NCI-H2196 (cell line): Measurements from ENCODE around the gene MAPT.
A peak's percentile ranks its signal among the peaks of the same experiment; 100 is the strongest.
"Not testable (repeated sequence)": the region's sequence is repeated elsewhere in the genome, so short reads cannot be mapped to it uniquely, and the experiment has no call there.

Source experiments
- DNase-seq: peaks from one replicate; lab custom pipeline; 2025; ENCODE audit not compliant: unreplicated experiment; lab: John Stamatoyannopoulos, UW

Gene MAPT

GRCh38 chr17:45896803-45897693 is 2.7 kb downstream of the MAPT start:
- no peak for DNase-seq

GRCh38 chr17:45900136-45900535 is 5.8 kb downstream of the MAPT start:
- DNase-seq: no peak

- DNase-seq: no peak
These were observed 6.5 kb downstream of the MAPT start for GRCh38 chr17:45900723-45901415.

GRCh38 chr17:45902892-45903346 is 8.6 kb downstream of the MAPT start:
- peak; percentile 92 for DNase-seq

GRCh38 chr17:45904866-45905265 is 10.5 kb downstream of the MAPT start:
- no peak for DNase-seq

- DNase-seq: no peak
These were observed 11.5 kb downstream of the MAPT start for GRCh38 chr17:45905814-45906213.

GRCh38 chr17:45906237-45906636 is 11.9 kb downstream of the MAPT start:
- no peak for DNase-seq

GRCh38 chr17:45906927-45907622 is 12.7 kb downstream of the MAPT start:
- DNase-seq: no peak

GRCh38 chr17:45907750-45908395 is 13.5 kb downstream of the MAPT start:
- DNase-seq: peak; percentile 58

GRCh38 chr17:45908460-45908859 is 14.1 kb downstream of the MAPT start:
- DNase-seq: no peak

GRCh38 chr17:45908935-45909334 is 14.6 kb downstream of the MAPT start:
- no peak for DNase-seq

GRCh38 chr17:45910667-45911066 is 16.3 kb downstream of the MAPT start:
- no peak for DNase-seq

GRCh38 chr17:45912319-45912718 is 18.0 kb downstream of the MAPT start:
- DNase-seq: no peak

GRCh38 chr17:45913030-45913429 is 18.7 kb downstream of the MAPT start:
- not testable (repeated sequence) for DNase-seq

- DNase-seq: no peak
These were observed 19.8 kb downstream of the MAPT start for GRCh38 chr17:45914047-45914717.

GRCh38 chr17:45915263-45915662 is 20.9 kb downstream of the MAPT start:
- no peak for DNase-seq

- DNase-seq: no peak
These were observed 22.7 kb downstream of the MAPT start for GRCh38 chr17:45917081-45917480.

- no peak for DNase-seq
These were observed 23.9 kb downstream of the MAPT start for GRCh38 chr17:45918241-45918745.

- DNase-seq: no peak
These were observed 24.8 kb downstream of the MAPT start for GRCh38 chr17:45919136-45919535.

GRCh38 chr17:45920083-45920482 is 25.7 kb downstream of the MAPT start:
- DNase-seq: no peak
